ENCODE measurements around the gene RBMY1E.
"Not testable (repeated sequence)": the region's sequence is repeated elsewhere in the genome, so short reads cannot be mapped to it uniquely, and the experiment has no call there.

Gene RBMY1E

GRCh38 chrY:21917932-21918331 lies at the start of gene RBMY1E:
Gene RBMY1E (minus strand): TSS chrY:21918032. CDS start chrY:21916054, 1,978 bp downstream.
- DNase-seq = not testable (repeated sequence)

DNA sequence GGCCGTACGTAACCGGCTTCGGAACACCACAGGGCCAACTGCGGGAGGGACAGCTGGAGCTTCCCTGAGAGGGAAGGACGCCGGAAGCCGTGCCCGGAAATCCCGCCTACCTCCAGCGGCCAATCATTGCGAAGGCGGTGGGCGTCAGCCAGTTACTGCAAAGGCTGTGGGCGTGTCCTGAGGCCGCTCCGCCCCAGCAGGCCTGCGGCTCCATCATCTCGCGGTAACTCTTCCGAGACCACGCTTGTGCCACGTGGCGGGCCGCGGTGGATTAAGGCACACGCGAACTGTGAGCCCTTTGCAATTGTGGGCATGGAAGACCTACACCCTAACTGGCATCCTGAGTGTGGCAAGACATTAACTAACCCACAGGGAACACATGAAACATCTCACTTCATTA lies 23.4 kb downstream of the RBMY1E start, which contains the start of gene RBMY1D:
Gene RBMY1D (minus strand): TSS at position 101 of the 400 bp plus-strand sequence. CDS start 2,013 bp downstream, outside the sequence.
- DNase-seq = not testable (repeated sequence)

- DNase-seq = not testable (repeated sequence)
These were observed 48.3 kb downstream of the RBMY1E start for GRCh38 chrY:21869407-21870076.
